DOHH2 (cell line): ENCODE results near the gene SAMD1.
"Not testable (repeated sequence)": the region's sequence is repeated elsewhere in the genome, so short reads cannot be mapped to it uniquely, and the experiment has no call there.

Source experiments
- CTCF ChIP-seq: fragments of 200-600 bp; sonication (generic); IDR thresholded peaks from one replicate; pipeline ENCODE4 v1.5.1; 2014; ENCODE audit warnings: antibody characterized with exemption, mild to moderate bottlenecking, low read depth, low read length; ENCODE audit not compliant: poor library complexity, severe bottlenecking
- EZH2phosphoT487 ChIP-seq: fragments of 200-600 bp; sonication (generic); IDR thresholded peaks from 2 replicates; pipeline ENCODE4 v1.6.1; 2017; ENCODE audit warnings: borderline replicate concordance, mild to moderate bottlenecking, antibody characterized with exemption, low read length, moderate library complexity, mixed read lengths

- TF ChIP-seq CTCF, EZH2phosphoT487: not testable (repeated sequence)
Measured at GRCh38 chr19:14050961-14051360, 39.6 kb downstream of the SAMD1 start.
